SK-N-MC (cell line): ENCODE results near the gene FAM184A.

ENCODE experiments used
- EZH2 ChIP-seq: fragments of 200-600 bp; sonication (generic); IDR thresholded peaks from one replicate; pipeline ENCODE4 v1.6.1; 2017; ENCODE audit warnings: antibody characterized with exemption
- POLR2AphosphoS5 ChIP-seq: IDR thresholded peaks from 2 replicates; pipeline ENCODE4 v1.6.1; 2012; ENCODE audit warnings: mild to moderate bottlenecking, low read depth, low read length, borderline replicate concordance

- TF ChIP-seq POLR2AphosphoS5 (no peak), EZH2 (no peak)
These were observed 38.3 kb upstream of the FAM184A start for GRCh38 chr6:119116712-119117281.
